ENCODE measurements around the gene UBE2J2. TPM values are rescaled to one million over a fixed set of nuclear protein-coding genes. Genes with fewer than 3 reads are reported as not detected.

The UBE2J2 gene
- total and polyA plus RNA-seq, 2 of the 13 experiments (the other 11 are each of a cell fraction or from before 2014, with no cell fraction given) = 25.4 to 29.4 TPM

GRCh38 chr1:1272341-1273208, 1.1 kb downstream of the UBE2J2 start (continued):
- TF ChIP-seq PRDM10 (CRISPR knock-in tag; IDR thresholded peaks at IDR 0.05; ENCODE audit: low read depth) (no peak), ELK4 (CRISPR knock-in tag; IDR thresholded peaks at IDR 0.05; ENCODE audit: borderline replicate concordance) (no peak), USF2 (IDR thresholded peaks at IDR 0.05; ENCODE audit: low read depth, low read length) (no peak), USF2 (CRISPR knock-in tag; IDR thresholded peaks at IDR 0.05; ENCODE audit: borderline replicate concordance) (no peak), ARID4A (CRISPR knock-in tag; IDR thresholded peaks at IDR 0.05; ENCODE audit: borderline replicate concordance) (peak; percentile 42; the same call in 1 of the 2 replicates), ZNF580 (CRISPR knock-in tag; IDR thresholded peaks at IDR 0.05; ENCODE audit: borderline replicate concordance, low read depth) (no peak), ZNF253 (CRISPR knock-in tag; IDR thresholded peaks at IDR 0.05; ENCODE audit: borderline replicate concordance) (no peak), MAFF (IDR thresholded peaks at IDR 0.05; ENCODE audit: low read depth, low read length) (no peak), TGIF2 (CRISPR knock-in tag; IDR thresholded peaks at IDR 0.05) (no peak; the same call in 1 of the 2 replicates), ZNF556 (CRISPR knock-in tag; IDR thresholded peaks at IDR 0.05; ENCODE audit: borderline replicate concordance) (no peak), ZUFSP (CRISPR knock-in tag; IDR thresholded peaks at IDR 0.05; ENCODE audit: borderline replicate concordance) (no peak)

Data from HepG2 (cell line).